ENCODE data around the gene CLEC4D. TPM values are rescaled to one million over a fixed set of nuclear protein-coding genes. Genes with fewer than 3 reads are reported as not detected.

CLEC4D gene
- total RNA-seq, 1 experiment from 2014 or later, result 0.42 TPM

- H3K56ac ChIP-seq (ENCODE audit: insufficient read length, low read depth, low read length), result no peak overlapping the region
- Mint-ChIP-seq H3K27me3 (ENCODE audit: low read depth) (no peaks in the 10 kb centered on the region), H3K4me3 (no peak overlapping the region), H3K9me3 (no peaks in the 10 kb centered on the region; a peak in 1 of 5 replicates), H3K4me1 (peaks cover 24 to 26% of the 10 kb centered on the region in 2 experiments), H3K27ac (peak overlapping the region in 1 of 3 experiments; percentile 16; a peak in 1 of 7 replicates), H3K36me3 (ENCODE audit: insufficient read depth in 1 of 3, low read depth in 3 of 3) (no peaks in the 10 kb centered on the region)
- H3K23me2 ChIP-seq (ENCODE audit: insufficient read length, low read depth, low read length, poor library complexity, severe bottlenecking), result no peaks in the 10 kb centered on the region
- no peaks in the 10 kb centered on the region for H4K20me1 ChIP-seq (ENCODE audit: control insufficient read depth, insufficient read depth, insufficient read length)
- H4K8ac ChIP-seq (replicated peaks; ENCODE audit: insufficient read length, low read depth, low read length), result no peak overlapping the region
- WGBS (ENCODE audit: extremely low coverage, insufficient read length, low lambda C conversion rate), result no CpG with 5 or more reads among the region's 12 CpGs
- H3K9me3 ChIP-seq (ENCODE audit: control insufficient read depth, low read depth, low read length), result no peaks in the 10 kb centered on the region
- H3K4ac ChIP-seq (ENCODE audit: low read depth, low read length), result no peak overlapping the region
- H2BK15ac ChIP-seq (ENCODE audit: low read depth, low read length), result no peak overlapping the region
- no peak overlapping the region for H3K9ac ChIP-seq (ENCODE audit: extremely low read depth, insufficient read length, low read length)
- H3T11ph ChIP-seq (ENCODE audit: low read length), result no peak overlapping the region
- no peak overlapping the region for H2BK20ac ChIP-seq (ENCODE audit: low read depth, low read length, poor library complexity, severe bottlenecking)
- TF ChIP-seq, protein P1, sequence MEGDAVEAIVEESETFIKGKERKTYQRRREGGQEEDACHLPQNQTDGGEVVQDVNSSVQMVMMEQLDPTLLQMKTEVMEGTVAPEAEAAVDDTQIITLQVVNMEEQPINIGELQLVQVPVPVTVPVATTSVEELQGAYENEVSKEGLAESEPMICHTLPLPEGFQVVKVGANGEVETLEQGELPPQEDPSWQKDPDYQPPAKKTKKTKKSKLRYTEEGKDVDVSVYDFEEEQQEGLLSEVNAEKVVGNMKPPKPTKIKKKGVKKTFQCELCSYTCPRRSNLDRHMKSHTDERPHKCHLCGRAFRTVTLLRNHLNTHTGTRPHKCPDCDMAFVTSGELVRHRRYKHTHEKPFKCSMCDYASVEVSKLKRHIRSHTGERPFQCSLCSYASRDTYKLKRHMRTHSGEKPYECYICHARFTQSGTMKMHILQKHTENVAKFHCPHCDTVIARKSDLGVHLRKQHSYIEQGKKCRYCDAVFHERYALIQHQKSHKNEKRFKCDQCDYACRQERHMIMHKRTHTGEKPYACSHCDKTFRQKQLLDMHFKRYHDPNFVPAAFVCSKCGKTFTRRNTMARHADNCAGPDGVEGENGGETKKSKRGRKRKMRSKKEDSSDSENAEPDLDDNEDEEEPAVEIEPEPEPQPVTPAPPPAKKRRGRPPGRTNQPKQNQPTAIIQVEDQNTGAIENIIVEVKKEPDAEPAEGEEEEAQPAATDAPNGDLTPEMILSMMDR (conservative IDR thresholded peaks at IDR 0.05), result no peak
- H4K91ac ChIP-seq (ENCODE audit: insufficient read length, low read depth, low read length), result no peak overlapping the region
- no peaks in the 10 kb centered on the region for H3K79me1 ChIP-seq (ENCODE audit: insufficient read depth, low read depth, low read length, poor library complexity, severe bottlenecking)
- H2BK5ac ChIP-seq (ENCODE audit: insufficient read length, low read length), result no peak overlapping the region
- H3K27ac ChIP-seq (ENCODE audit: insufficient read length, low read depth, low read length), result no peak overlapping the region
- no peak overlapping the region for H4K5ac ChIP-seq (ENCODE audit: insufficient read length, low read depth, low read length)
- no peak overlapping the region for H3K18ac ChIP-seq (ENCODE audit: insufficient read length, low read depth, low read length)
- H3K4me1 ChIP-seq (ENCODE audit: insufficient read depth, low read length), result peaks cover 2% of the 10 kb centered on the region; the same call in 1 of the 2 replicates
- peak; percentile 59 for DNase-seq
- no peaks in the 10 kb centered on the region for H3K79me2 ChIP-seq (ENCODE audit: insufficient read depth, low read length)
- no peak overlapping the region for H2AK5ac ChIP-seq (ENCODE audit: insufficient read length, low read length)
- H3K23ac ChIP-seq (ENCODE audit: insufficient read length, low read depth, low read length), result no peak overlapping the region
- no peak overlapping the region for H3K14ac ChIP-seq (ENCODE audit: insufficient read depth, low read length)
- H2BK12ac ChIP-seq (ENCODE audit: insufficient read length, low read depth, low read length), result no peak overlapping the region
- no peak overlapping the region for H2AFZ ChIP-seq (ENCODE audit: low read length)
- H3K27me3 ChIP-seq (ENCODE audit: insufficient read depth, low read length), result no peaks in the 10 kb centered on the region
- H2BK120ac ChIP-seq (ENCODE audit: low read depth, low read length, poor library complexity, severe bottlenecking), result no peak overlapping the region
- no peak overlapping the region for H3K4me2 ChIP-seq (ENCODE audit: insufficient read depth, insufficient read length, low read length)
Measured at GRCh38 chr12:8508910-8509841, 4.1 kb upstream of the CLEC4D start.
